ENCODE results near the gene MORF4L2. TPM values are rescaled to one million over a fixed set of nuclear protein-coding genes. Genes with fewer than 3 reads are reported as not detected.

The MORF4L2 gene, protein sequence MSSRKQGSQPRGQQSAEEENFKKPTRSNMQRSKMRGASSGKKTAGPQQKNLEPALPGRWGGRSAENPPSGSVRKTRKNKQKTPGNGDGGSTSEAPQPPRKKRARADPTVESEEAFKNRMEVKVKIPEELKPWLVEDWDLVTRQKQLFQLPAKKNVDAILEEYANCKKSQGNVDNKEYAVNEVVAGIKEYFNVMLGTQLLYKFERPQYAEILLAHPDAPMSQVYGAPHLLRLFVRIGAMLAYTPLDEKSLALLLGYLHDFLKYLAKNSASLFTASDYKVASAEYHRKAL
- total RNA-seq (ENCODE audit: low replicate concordance) = 879 and 1,394 TPM in 2 replicates

DNA sequence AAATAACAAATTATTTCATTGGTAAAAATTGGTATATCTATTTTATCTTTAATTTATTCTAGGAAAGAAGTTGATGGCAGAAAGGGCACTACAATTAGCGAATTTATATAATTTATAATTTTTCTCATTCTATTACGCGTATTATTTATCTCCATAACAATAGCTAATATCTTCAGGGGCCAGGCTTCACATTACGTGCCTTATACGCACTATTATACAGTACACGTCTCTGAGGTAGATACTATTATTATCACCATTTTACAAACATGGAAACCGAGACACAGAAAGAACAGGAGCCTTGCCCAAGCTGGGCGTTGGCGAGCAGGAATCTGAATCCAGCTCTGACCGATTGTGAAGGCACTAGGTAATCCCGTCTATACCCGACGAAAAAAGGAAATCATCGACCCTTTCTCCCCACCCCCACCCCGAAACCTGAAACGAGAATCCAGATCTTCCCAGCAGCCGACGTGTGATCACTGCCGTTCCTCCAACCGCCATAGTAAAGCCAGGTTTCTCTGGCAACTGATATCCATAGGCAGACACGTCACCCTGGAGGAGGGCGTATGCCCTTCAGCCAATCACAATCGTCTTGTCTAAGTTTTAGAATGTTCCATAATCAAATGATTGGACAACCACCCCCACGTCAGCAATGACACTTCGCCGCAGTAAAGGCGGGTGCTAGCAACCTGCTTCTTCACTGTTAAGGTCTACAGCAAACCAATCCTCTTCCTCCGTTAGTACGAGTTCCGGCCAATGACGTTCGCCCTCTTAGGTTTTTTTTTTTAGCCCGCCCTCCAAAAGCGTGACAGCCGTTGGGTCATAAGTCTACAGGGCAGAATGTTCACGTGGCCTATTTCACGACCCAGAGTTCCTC, at the start of gene MORF4L2:
MORF4L2 (minus strand) TSS at position 501 of the 874 bp plus-strand sequence. CDS start 9,672 bp downstream, outside the sequence.
- H3K4me1 Mint-ChIP-seq = peaks cover 4% of the 10 kb centered on the region
- Histone ChIP-seq H3K4me1 (peaks cover 14% of the 10 kb centered on the region), H2AFZ (replicated peaks) (peak within 1 kb of the TSS; percentile 44), H3K4me3 (peak within 1 kb of the TSS; percentile 89), H3K27ac (peak within 1 kb of the TSS; percentile 83), H3K36me3 (peaks cover 33% of the 10 kb centered on the region), H3K9ac (peak within 1 kb of the TSS; percentile 91), H4K20me1 (ENCODE audit: low read depth) (peaks cover 34% of the 10 kb centered on the region), H3K79me2 (ENCODE audit: low read depth) (peaks cover 50% of the 10 kb centered on the region), H3K9me3 (ENCODE audit: low read depth) (no peaks in the 10 kb centered on the region), H3F3A (ENCODE audit: low read depth) (peaks cover 59% of the 10 kb centered on the region), H3K4me2 (peak within 1 kb of the TSS; percentile 96), H3K27me3 (no peaks in the 10 kb centered on the region)
- H3K27ac Mint-ChIP-seq = peak within 1 kb of the TSS; percentile 61
- H3K36me3 Mint-ChIP-seq = peaks cover 6% of the 10 kb centered on the region
- no peaks in the 10 kb centered on the region for H3K9me3 Mint-ChIP-seq
- peak; percentile 98 for DNase-seq (ENCODE audit: low spot score)
- TF ChIP-seq EZH2 (IDR thresholded peaks at IDR 0.05) = no peak
- TF ChIP-seq, protein P1, sequence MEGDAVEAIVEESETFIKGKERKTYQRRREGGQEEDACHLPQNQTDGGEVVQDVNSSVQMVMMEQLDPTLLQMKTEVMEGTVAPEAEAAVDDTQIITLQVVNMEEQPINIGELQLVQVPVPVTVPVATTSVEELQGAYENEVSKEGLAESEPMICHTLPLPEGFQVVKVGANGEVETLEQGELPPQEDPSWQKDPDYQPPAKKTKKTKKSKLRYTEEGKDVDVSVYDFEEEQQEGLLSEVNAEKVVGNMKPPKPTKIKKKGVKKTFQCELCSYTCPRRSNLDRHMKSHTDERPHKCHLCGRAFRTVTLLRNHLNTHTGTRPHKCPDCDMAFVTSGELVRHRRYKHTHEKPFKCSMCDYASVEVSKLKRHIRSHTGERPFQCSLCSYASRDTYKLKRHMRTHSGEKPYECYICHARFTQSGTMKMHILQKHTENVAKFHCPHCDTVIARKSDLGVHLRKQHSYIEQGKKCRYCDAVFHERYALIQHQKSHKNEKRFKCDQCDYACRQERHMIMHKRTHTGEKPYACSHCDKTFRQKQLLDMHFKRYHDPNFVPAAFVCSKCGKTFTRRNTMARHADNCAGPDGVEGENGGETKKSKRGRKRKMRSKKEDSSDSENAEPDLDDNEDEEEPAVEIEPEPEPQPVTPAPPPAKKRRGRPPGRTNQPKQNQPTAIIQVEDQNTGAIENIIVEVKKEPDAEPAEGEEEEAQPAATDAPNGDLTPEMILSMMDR (IDR thresholded peaks at IDR 0.05) = no peak
- no peak for TF ChIP-seq EZH2phosphoT487 (IDR thresholded peaks at IDR 0.05)
- no peaks in the 10 kb centered on the region for H3K27me3 Mint-ChIP-seq (ENCODE audit: insufficient read depth, low read depth)
- H3K4me3 Mint-ChIP-seq = no peak within 1 kb of the TSS

DNA sequence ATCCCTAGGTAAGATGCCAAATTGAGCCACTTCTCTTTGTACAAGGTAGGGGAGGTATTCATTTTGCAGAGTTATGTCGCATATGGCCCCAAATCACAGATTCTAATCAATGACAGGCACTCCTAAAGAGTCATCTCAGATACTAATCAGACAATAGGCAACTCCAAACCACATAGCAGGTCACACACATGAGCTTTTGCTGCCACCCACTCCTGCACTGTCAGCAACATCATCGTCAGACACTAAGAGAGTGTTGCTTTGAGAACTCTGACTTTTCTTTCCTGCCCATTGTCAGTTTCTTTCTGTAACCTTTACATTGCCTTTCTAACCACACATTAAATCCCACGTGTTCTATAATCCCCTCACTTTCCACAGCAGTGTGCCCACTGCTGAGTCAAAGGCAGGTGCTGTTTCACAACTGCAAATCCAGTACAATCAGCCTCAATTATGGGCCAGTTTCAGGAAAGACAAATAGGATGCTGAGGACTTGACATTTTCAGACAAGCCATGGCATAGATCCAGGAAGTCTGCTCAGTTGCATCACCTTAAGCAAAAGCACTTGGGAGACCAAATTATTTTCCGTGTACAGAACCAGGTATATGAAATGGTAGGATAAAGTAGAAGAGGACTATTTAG, 47.7 kb upstream of the MORF4L2 start:
- Histone ChIP-seq H3K27ac (no peak overlapping the region), H2AFZ (replicated peaks) (no peak overlapping the region), H3K4me3 (no peak overlapping the region), H3K27me3 (no peaks in the 10 kb centered on the region), H3K4me2 (peak overlapping the region; percentile 34), H3K79me2 (ENCODE audit: low read depth) (no peaks in the 10 kb centered on the region), H3K36me3 (no peaks in the 10 kb centered on the region), H3K9me3 (ENCODE audit: low read depth) (no peaks in the 10 kb centered on the region), H3F3A (ENCODE audit: low read depth) (peaks cover 8% of the 10 kb centered on the region), H3K9ac (no peak overlapping the region), H4K20me1 (ENCODE audit: low read depth) (no peaks in the 10 kb centered on the region), H3K4me1 (peaks cover 40% of the 10 kb centered on the region)
- H3K27me3 Mint-ChIP-seq (ENCODE audit: insufficient read depth, low read depth) = peaks cover 8% of the 10 kb centered on the region
- no peaks in the 10 kb centered on the region for H3K9me3 Mint-ChIP-seq
- no peak overlapping the region for H3K4me3 Mint-ChIP-seq
- DNase-seq (ENCODE audit: low spot score) = no peak
- no peak overlapping the region for H3K27ac Mint-ChIP-seq
- TF ChIP-seq EZH2phosphoT487 (IDR thresholded peaks at IDR 0.05) = no peak
- TF ChIP-seq, protein P1 (IDR thresholded peaks at IDR 0.05) = no peak
- TF ChIP-seq EZH2 (IDR thresholded peaks at IDR 0.05) = no peak
- no peaks in the 10 kb centered on the region for H3K36me3 Mint-ChIP-seq
- H3K4me1 Mint-ChIP-seq = peaks cover 32% of the 10 kb centered on the region

DNA sequence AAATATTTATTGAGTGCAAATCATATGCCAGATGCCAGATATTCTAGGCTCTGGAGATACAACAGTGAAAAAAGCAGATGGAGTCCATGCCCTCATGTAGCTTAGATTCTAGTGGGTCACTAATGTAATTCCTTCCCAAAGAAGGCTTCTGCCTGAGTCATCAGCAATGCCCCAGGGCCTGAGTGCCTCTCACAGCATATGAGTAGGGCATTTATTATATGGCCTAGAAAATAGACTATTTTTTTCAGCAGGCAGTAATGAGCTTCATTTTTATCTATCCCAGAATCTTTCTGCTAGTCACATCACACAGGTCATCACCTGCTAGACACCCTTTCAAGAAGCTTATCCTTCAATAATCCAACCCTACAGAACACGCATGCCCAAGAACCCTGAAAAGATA, 46.5 kb upstream of the MORF4L2 start:
- no peaks in the 10 kb centered on the region for H4K20me1 ChIP-seq (ENCODE audit: low read depth)
- DNase-seq (ENCODE audit: low spot score) = no peak
- H3K4me2 ChIP-seq = no peak overlapping the region
- Mint-ChIP-seq H3K36me3 (no peaks in the 10 kb centered on the region), H3K4me3 (no peak overlapping the region), H3K9me3 (no peaks in the 10 kb centered on the region), H3K27me3 (ENCODE audit: insufficient read depth, low read depth) (peaks cover 11% of the 10 kb centered on the region), H3K4me1 (peaks cover 34% of the 10 kb centered on the region), H3K27ac (no peak overlapping the region)
- no peaks in the 10 kb centered on the region for H3K79me2 ChIP-seq (ENCODE audit: low read depth)
- TF ChIP-seq, protein P1 (IDR thresholded peaks at IDR 0.05) = no peak
- TF ChIP-seq EZH2phosphoT487 (IDR thresholded peaks at IDR 0.05) = no peak
- no peak for TF ChIP-seq EZH2 (IDR thresholded peaks at IDR 0.05)
- no peak overlapping the region for H3K27ac ChIP-seq
- H3F3A ChIP-seq (ENCODE audit: low read depth) = peaks cover 12% of the 10 kb centered on the region
- H3K36me3 ChIP-seq = no peaks in the 10 kb centered on the region
- peaks cover 48% of the 10 kb centered on the region for H3K4me1 ChIP-seq
- H3K9ac ChIP-seq = no peak overlapping the region
- no peaks in the 10 kb centered on the region for H3K27me3 ChIP-seq
- H3K4me3 ChIP-seq = no peak overlapping the region
- H3K9me3 ChIP-seq (ENCODE audit: low read depth) = no peaks in the 10 kb centered on the region
- H2AFZ ChIP-seq (replicated peaks) = no peak overlapping the region

Data from neural progenitor cell (in vitro differentiated cells).